Epithelial cell of esophagus (primary cell): ENCODE data around the gene SELENOV.

Experiments
- DNase-seq: peaks from one replicate; pipeline ENCODE4 v3.0.0; 2010; ENCODE audit warnings: low read depth
- H3K4me3 ChIP-seq: 2 replicates; pipeline ENCODE4 v1.5.1; 2011; ENCODE audit warnings: mild to moderate bottlenecking, low read length, control low read depth
- CTCF ChIP-seq: IDR thresholded peaks from 2 replicates; pipeline ENCODE4 v1.5.1; 2011; ENCODE audit warnings: low read depth, mild to moderate bottlenecking, low read length, control low read depth, inconsistent platforms; ENCODE audit not compliant: insufficient read depth; ENCODE audit errors: missing control alignments

SELENOV gene

GRCh38 chr19:39520541-39521484 lies 5.9 kb downstream of the SELENOV start:
- DNase-seq: no peak
- H3K4me3 ChIP-seq: no peak overlapping the region
- no peak for TF ChIP-seq CTCF

- DNase-seq: no peak
- H3K4me3 ChIP-seq: no peak overlapping the region
- TF ChIP-seq CTCF: no peak
Observed at GRCh38 chr19:39524495-39524894, 9.6 kb downstream of the SELENOV start.

- DNase-seq: no peak
- no peak overlapping the region for H3K4me3 ChIP-seq
- no peak for TF ChIP-seq CTCF
Observed at GRCh38 chr19:39525205-39525604, 10.3 kb downstream of the SELENOV start.

- no peak for TF ChIP-seq CTCF
- DNase-seq: no peak
- H3K4me3 ChIP-seq: peak overlapping the region; percentile 84
Observed at GRCh38 chr19:39531834-39532232, 16.9 kb downstream of the SELENOV start.

GRCh38 chr19:39532233-39533002 lies 17.5 kb downstream of the SELENOV start, which contains the start of gene EID2B:
EID2B (minus strand) TSS chr19:39532852; CDS start chr19:39532802, 50 bp downstream.
- DNase-seq: peak; percentile 95
- peak; percentile 98 for TF ChIP-seq CTCF

GRCh38 chr19:39533003-39533512 lies 18.1 kb downstream of the SELENOV start:
- DNase-seq: no peak
- no peak overlapping the region for H3K4me3 ChIP-seq
- TF ChIP-seq CTCF: no peak

More at GRCh38 chr19:39532233-39533002, 17.5 kb downstream of the SELENOV start, which contains the start of gene EID2B:
- H3K4me3 ChIP-seq: peak within 1 kb of the TSS; percentile 84
